HG02970 (cell line): Measurements from ENCODE around the gene SQSTM1.
A peak's percentile ranks its signal among the peaks of the same experiment; 100 is the strongest.

Source experiments
- ATAC-seq: cut with Tn5 transposase; IDR thresholded peaks from one replicate; pipeline ENCODE4 v1.9.1; 2021; ENCODE audit warnings: mild to moderate bottlenecking, moderate library complexity, moderate number of reproducible peaks; ENCODE audit not compliant: unreplicated experiment, low FRiP score

SQSTM1 gene

GRCh38 chr5:179794171-179794570 lies 26.5 kb upstream of the SQSTM1 start:
- no peak for ATAC-seq

- no peak for ATAC-seq
These were observed 26.1 kb upstream of the SQSTM1 start for GRCh38 chr5:179794575-179794974.

DNA sequence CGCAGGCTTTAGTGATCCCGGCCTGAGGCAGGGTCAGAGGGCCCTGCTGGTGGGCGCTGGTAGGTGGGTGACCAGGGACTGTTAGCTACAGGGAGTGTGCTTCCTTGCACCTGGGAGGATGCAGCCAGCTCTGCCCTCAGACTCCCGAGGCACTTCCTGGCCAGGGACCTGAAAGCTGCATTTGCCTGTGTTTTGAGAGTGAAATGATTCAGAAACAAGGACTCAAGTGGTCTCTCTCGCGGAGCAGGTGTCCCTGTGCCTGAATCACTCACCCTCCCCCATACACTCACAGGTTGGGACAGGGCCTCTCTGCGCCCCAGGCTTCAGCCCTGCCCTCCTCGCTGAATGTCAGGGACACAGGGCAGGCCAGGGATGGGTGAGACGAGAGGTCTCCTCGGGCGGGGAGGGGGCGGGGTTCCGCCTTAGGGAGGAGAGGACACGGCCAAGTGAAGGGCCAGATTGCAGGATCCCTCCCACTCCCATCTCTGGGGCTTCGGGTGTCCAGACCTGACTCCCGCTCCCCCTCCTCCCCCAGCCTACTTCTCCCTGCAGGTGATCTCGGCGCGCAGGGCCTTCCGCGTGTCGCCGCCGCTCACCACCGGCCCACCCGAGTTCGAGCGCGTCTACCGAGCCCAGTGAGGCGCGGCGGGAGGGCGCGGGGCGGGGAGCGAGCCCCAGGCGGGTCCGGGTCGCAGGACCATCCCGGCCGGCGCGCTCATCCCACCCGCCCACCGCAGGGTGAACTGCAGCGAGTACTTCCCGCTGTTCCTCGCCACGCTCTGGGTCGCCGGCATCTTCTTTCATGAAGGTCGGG lies 25.4 kb upstream of the SQSTM1 start:
- no peak for ATAC-seq

- peak; percentile 66 for ATAC-seq
These were observed 24.6 kb upstream of the SQSTM1 start for GRCh38 chr5:179795863-179796833.

DNA sequence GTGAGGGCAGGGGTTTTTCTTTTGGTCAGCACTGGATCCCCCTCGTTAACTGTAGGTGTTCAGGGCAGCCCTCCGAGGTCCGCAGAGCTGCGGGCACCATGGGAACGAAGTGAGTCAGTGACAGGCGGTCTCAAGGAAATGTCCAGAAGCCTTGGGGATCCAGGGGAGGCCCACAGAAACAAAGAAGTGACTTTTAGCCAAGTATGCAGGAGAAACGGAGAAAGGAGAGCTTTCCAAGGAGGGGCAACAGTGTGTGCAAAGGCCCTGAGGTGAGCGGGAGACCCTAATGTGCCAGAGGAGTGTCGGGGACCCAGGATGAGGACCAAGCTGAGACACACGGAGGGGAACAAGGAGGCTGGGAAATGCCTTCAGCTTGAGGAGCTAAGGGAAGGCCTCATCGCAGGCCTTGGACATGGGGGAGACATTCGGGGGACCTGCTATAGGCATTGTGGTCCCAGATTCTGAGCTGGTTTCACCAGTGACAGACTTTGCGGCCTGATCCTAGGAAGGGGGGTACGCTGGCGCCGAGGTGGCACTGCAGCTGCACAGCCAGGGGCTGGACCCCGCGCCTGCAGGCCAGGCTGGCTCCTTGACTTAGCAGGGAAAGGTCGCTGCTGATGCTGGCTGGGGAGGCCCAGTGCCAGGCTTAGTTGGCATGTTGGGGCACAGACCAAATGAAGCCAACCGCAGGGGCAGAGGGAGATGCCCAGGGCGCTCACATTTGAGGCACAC lies 23.7 kb upstream of the SQSTM1 start:
- ATAC-seq = no peak

GRCh38 chr5:179797741-179798140 lies 23.0 kb upstream of the SQSTM1 start:
- ATAC-seq = no peak

DNA sequence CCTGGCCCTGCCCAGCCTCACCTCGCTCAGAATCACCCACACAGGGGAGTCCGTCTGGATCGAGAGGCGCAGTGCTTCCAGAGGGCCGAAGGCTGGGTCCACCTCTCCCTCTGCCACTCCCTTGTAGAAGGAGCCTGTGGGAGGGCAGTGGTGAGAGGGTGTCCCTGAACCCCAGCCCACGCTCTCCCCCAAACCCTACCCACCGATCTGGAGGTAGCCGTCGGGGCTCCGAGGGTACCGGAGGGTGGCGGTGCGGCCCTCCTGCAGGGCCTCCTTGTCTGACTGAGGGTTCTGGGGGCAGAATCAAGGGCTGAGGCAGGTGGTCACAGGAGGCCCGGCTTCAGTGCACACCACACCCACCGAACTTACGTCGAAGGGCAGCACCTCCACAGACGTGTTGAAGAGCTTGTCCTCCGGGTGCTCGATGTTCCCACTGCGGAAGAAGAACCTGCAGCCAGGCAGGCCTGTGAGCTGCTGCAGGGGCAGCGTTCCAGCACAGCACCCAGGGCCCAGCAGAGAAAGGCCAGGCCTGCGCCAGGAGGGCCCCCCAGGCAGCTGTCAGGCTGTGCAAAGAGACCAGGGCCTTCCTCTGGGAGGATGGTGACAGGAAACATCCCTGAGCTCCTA lies 22.4 kb upstream of the SQSTM1 start:
- no peak for ATAC-seq

- no peak for ATAC-seq
These were observed 21.7 kb upstream of the SQSTM1 start for GRCh38 chr5:179798771-179799643.

GRCh38 chr5:179799644-179799973 lies 21.1 kb upstream of the SQSTM1 start:
- ATAC-seq = no peak

- ATAC-seq = no peak
These were observed 20.5 kb upstream of the SQSTM1 start for GRCh38 chr5:179800071-179800695.

GRCh38 chr5:179800696-179801201 lies 20.0 kb upstream of the SQSTM1 start:
- no peak for ATAC-seq

GRCh38 chr5:179801304-179802206 lies 19.1 kb upstream of the SQSTM1 start:
- ATAC-seq = no peak

DNA sequence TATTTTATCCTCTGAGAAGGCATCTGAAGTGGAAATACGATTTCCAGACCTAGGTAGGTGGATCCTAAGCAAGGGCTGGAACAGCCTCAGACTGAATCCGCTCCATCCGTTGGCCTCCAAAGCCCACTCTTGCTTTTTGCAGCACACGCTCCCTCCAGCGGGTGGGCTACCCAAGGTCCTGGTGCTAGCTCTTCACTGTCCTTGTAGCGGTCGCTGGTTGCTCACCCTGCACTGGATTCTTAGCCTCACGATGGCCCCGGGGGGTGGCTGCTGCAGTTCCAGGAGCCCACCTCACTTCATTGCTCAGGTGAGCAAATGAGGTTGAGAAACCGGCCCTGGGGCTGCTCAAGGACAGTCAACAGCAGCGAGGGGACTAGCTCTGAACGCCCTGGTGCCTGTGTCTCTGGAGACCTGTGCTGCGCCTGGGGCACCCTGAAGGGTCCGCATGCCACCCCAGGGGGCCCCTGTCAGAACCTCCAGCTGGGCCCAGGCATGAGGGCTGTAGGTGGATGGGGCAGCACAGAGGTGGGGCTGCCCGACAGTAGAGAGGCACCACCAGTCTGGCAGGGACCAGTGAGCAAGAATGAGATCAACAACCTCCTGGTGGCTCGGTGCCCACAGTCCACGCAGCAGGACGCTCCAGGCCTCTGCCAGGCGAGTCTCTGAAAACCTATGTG lies 18.4 kb upstream of the SQSTM1 start:
- ATAC-seq = no peak

- ATAC-seq = no peak
These were observed 17.6 kb upstream of the SQSTM1 start for GRCh38 chr5:179802950-179803562.

- ATAC-seq = no peak
These were observed 16.8 kb upstream of the SQSTM1 start for GRCh38 chr5:179803651-179804554.

DNA sequence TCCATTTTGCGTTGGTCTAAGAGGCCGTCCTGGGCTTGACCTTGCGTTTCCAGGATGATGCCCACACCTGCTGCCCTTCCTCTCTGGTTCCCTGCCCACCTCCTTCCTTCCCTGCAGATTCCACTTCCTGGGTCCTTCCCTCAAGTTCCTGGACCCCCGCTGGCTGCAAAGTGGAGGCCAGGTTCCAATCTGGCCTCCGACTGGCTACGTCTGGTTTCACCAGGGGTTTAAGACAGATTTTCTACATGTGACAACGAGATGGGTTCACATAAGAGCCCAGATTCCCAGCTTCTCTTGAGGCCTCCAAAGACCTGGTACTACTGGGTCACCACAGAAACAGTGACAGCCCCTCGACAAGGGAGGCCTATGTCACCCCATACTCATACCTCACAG lies 16.2 kb upstream of the SQSTM1 start:
- ATAC-seq = no peak
